HepG2 (cell line): ENCODE measurements around the gene RRP12. TPM values are rescaled to one million over a fixed set of nuclear protein-coding genes. Genes with fewer than 3 reads are reported as not detected.
A peak's percentile ranks its signal among the peaks of the same experiment; 100 is the strongest.

Source experiments
- EED ChIP-seq: sonication (generic); formaldehyde crosslinking; IDR thresholded peaks from 2 replicates; pipeline ENCODE4 v1.5.0; 2020; ENCODE audit warnings: mild to moderate bottlenecking, missing genetic modification reagents
- SP2 ChIP-seq: sonication (generic); formaldehyde crosslinking; IDR thresholded peaks from 2 replicates; pipeline ENCODE4 v1.5.1; 2020; ENCODE audit warnings: mild to moderate bottlenecking, missing genetic modification reagents
- ZEB1 ChIP-seq: IDR thresholded peaks from 2 replicates; pipeline ENCODE4 v1.6.1; 2012; ENCODE audit warnings: mild to moderate bottlenecking, low read depth, inconsistent platforms; ENCODE audit not compliant: insufficient replicate concordance
- ZFAT ChIP-seq: sonication (generic); formaldehyde crosslinking; conservative IDR thresholded peaks from 2 replicates; pipeline ENCODE4 v1.8.1; 2023; ENCODE audit warnings: missing genetic modification reagents, inconsistent platforms
- ZMYM4 ChIP-seq: sonication (generic); formaldehyde crosslinking; IDR thresholded peaks from 2 replicates; pipeline ENCODE4 v1.8.1; 2023; ENCODE audit warnings: mild to moderate bottlenecking, missing genetic modification reagents
- ZNF30 ChIP-seq: sonication (generic); formaldehyde crosslinking; IDR thresholded peaks from 2 replicates; pipeline ENCODE4 v1.5.0; 2020; ENCODE audit warnings: mild to moderate bottlenecking, missing genetic modification reagents
- ZNF773 ChIP-seq: sonication (generic); formaldehyde crosslinking; IDR thresholded peaks from 2 replicates; pipeline ENCODE4 v1.4.0; 2020; ENCODE audit warnings: missing genetic modification reagents, borderline replicate concordance
- polyA plus RNA-seq, 8 experiments: library from polyadenylated mRNA; depleted of rRNA in 3 of 8; stranded (reverse) in 7 of 8; unstranded in 1 of 8; fragments of >200 nt; fragmentation: Illumina TruSeq in 4 of 8; extraction: Trizol in 4 of 8; gene quantifications; 2 replicates each; pipeline versions ENCODE4 v1.2.1 to v1.2.3, GENCODE V29; 2011 to 2016; ENCODE audit warnings: low read depth in 4 of 8, missing spikeins in 1 of 8, mixed read lengths in 1 of 8; ENCODE audit not compliant: insufficient read depth in 1 of 8
- total RNA-seq, 5 experiments: library from RNA; depleted of rRNA; stranded (reverse); fragments of >200 nt; fragmentation: Illumina TruSeq; extraction: Trizol; gene quantifications; 2 replicates each; pipeline ENCODE4 v1.2.3, GENCODE V29; 2016; ENCODE audit warnings: low read depth in 1 of 5
- TF ChIP-seq, protein P1 (sequence below): sonication (generic); formaldehyde crosslinking; IDR thresholded peaks from 2 replicates; pipeline ENCODE4 v1.9.0; 2022; ENCODE audit warnings: missing genetic modification reagents, mild to moderate bottlenecking, borderline replicate concordance
- TF ChIP-seq, protein P2 (sequence below): sonication (generic); formaldehyde crosslinking; IDR thresholded peaks from 2 replicates; pipeline ENCODE4 v1.4.0; 2020; ENCODE audit warnings: mild to moderate bottlenecking, missing genetic modification reagents
- TF ChIP-seq, protein P3 (sequence below): IDR thresholded peaks from 2 replicates; pipeline ENCODE4 v1.6.1; 2016
- TF ChIP-seq, protein P4 (sequence below): fragments of 450-650 bp; IDR thresholded peaks from 2 replicates; pipeline ENCODE4 v1.6.1; 2017
- TF ChIP-seq, protein P5 (sequence below): sonication (generic); formaldehyde crosslinking; IDR thresholded peaks from 2 replicates; pipeline ENCODE4 v1.4.0; 2020; ENCODE audit warnings: missing genetic modification reagents, borderline replicate concordance
- TF ChIP-seq, protein P6 (sequence below): IDR thresholded peaks from 2 replicates; pipeline ENCODE4 v1.6.1; 2016; ENCODE audit warnings: mild to moderate bottlenecking, missing biosample characterization, missing genetic modification reagents

Gene RRP12
- total and polyA plus RNA-seq, 2 of the 13 experiments (the other 11 are each of a cell fraction or from before 2014, with no cell fraction given) = 13.2 to 39.4 TPM

DNA sequence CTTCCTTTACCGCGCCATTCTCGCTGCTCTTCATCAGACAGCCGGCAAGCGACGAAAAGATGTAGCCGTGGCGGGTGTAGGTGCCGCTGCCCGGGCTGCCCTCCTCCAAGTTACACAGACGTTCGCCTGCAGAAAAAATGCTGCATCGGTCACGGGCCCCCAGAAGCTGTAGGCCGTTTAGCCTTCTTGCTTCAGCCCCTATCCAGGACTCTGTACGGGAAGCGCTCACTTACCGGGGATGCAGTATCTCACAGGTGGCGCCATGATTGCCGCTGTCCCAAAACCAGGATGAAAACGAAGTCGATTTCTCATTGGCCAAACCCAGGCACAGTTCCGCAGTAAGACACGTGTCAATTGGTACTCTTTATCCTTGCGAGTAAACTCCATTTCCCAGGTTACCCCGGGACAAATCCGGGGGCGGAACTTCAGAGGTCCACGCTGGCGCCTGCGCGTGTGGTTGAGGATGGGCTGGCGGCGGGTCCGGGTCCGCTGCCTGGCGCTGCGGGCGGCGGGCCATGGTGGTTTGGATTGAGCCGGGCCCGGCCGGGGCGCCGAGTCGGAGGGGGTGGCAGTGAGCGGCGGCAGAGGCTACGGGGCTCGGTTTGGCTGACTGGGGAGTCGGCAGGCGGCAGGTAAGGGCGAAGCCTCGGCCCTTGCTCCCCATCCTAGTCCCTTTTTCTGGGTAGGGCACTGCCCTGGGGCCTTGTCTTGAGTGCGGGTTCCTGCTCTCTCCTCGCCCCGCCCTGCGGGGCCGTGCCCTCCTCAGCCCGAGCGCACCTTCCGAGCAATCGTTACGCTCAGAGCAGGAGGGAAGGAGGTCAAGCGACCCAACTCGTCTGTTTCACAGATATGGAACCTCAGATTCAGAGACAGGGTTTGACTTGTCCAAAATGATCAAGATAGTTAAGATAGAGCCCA lies 44.8 kb upstream of the RRP12 start, which contains the start of the genes EXOSC1 and ZDHHC16 (continued):
- TF ChIP-seq, protein P1, sequence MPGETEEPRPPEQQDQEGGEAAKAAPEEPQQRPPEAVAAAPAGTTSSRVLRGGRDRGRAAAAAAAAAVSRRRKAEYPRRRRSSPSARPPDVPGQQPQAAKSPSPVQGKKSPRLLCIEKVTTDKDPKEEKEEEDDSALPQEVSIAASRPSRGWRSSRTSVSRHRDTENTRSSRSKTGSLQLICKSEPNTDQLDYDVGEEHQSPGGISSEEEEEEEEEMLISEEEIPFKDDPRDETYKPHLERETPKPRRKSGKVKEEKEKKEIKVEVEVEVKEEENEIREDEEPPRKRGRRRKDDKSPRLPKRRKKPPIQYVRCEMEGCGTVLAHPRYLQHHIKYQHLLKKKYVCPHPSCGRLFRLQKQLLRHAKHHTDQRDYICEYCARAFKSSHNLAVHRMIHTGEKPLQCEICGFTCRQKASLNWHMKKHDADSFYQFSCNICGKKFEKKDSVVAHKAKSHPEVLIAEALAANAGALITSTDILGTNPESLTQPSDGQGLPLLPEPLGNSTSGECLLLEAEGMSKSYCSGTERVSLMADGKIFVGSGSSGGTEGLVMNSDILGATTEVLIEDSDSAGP (CRISPR knock-in tag) = peak; percentile 87; the same call in 1 of the 2 replicates
- no peak for TF ChIP-seq SP2 (CRISPR knock-in tag)
- TF ChIP-seq, protein P2, sequence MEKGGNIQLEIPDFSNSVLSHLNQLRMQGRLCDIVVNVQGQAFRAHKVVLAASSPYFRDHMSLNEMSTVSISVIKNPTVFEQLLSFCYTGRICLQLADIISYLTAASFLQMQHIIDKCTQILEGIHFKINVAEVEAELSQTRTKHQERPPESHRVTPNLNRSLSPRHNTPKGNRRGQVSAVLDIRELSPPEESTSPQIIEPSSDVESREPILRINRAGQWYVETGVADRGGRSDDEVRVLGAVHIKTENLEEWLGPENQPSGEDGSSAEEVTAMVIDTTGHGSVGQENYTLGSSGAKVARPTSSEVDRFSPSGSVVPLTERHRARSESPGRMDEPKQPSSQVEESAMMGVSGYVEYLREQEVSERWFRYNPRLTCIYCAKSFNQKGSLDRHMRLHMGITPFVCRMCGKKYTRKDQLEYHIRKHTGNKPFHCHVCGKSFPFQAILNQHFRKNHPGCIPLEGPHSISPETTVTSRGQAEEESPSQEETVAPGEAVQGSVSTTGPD (CRISPR knock-in tag) = no peak
- TF ChIP-seq, protein P3, sequence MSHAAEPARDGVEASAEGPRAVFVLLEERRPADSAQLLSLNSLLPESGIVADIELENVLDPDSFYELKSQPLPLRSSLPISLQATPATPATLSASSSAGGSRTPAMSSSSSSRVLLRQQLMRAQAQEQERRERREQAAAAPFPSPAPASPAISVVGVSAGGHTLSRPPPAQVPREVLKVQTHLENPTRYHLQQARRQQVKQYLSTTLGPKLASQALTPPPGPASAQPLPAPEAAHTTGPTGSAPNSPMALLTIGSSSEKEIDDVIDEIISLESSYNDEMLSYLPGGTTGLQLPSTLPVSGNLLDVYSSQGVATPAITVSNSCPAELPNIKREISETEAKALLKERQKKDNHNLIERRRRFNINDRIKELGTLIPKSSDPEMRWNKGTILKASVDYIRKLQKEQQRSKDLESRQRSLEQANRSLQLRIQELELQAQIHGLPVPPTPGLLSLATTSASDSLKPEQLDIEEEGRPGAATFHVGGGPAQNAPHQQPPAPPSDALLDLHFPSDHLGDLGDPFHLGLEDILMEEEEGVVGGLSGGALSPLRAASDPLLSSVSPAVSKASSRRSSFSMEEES = no peak
- no peak for TF ChIP-seq EED (CRISPR knock-in tag)
- TF ChIP-seq, protein P4, sequence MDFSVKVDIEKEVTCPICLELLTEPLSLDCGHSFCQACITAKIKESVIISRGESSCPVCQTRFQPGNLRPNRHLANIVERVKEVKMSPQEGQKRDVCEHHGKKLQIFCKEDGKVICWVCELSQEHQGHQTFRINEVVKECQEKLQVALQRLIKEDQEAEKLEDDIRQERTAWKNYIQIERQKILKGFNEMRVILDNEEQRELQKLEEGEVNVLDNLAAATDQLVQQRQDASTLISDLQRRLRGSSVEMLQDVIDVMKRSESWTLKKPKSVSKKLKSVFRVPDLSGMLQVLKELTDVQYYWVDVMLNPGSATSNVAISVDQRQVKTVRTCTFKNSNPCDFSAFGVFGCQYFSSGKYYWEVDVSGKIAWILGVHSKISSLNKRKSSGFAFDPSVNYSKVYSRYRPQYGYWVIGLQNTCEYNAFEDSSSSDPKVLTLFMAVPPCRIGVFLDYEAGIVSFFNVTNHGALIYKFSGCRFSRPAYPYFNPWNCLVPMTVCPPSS = no peak
- TF ChIP-seq ZNF30 (CRISPR knock-in tag) = no peak
- TF ChIP-seq ZNF773 = peak; percentile 10; the same call in 1 of the 2 replicates
- TF ChIP-seq ZFAT (CRISPR knock-in tag) = no peak
- peak; percentile 40; the same call in 1 of the 2 replicates for TF ChIP-seq ZMYM4 (CRISPR knock-in tag)
- TF ChIP-seq, protein P5, sequence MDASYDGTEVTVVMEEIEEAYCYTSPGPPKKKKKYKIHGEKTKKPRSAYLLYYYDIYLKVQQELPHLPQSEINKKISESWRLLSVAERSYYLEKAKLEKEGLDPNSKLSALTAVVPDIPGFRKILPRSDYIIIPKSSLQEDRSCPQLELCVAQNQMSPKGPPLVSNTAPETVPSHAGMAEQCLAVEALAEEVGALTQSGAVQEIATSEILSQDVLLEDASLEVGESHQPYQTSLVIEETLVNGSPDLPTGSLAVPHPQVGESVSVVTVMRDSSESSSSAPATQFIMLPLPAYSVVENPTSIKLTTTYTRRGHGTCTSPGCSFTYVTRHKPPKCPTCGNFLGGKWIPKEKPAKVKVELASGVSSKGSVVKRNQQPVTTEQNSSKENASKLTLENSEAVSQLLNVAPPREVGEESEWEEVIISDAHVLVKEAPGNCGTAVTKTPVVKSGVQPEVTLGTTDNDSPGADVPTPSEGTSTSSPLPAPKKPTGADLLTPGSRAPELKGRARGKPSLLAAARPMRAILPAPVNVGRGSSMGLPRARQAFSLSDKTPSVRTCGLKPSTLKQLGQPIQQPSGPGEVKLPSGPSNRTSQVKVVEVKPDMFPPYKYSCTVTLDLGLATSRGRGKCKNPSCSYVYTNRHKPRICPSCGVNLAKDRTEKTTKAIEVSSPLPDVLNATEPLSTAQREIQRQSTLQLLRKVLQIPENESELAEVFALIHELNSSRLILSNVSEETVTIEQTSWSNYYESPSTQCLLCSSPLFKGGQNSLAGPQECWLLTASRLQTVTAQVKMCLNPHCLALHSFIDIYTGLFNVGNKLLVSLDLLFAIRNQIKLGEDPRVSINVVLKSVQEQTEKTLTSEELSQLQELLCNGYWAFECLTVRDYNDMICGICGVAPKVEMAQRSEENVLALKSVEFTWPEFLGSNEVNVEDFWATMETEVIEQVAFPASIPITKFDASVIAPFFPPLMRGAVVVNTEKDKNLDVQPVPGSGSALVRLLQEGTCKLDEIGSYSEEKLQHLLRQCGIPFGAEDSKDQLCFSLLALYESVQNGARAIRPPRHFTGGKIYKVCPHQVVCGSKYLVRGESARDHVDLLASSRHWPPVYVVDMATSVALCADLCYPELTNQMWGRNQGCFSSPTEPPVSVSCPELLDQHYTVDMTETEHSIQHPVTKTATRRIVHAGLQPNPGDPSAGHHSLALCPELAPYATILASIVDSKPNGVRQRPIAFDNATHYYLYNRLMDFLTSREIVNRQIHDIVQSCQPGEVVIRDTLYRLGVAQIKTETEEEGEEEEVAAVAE (CRISPR knock-in tag) = peak; percentile 100
- TF ChIP-seq, protein P6, sequence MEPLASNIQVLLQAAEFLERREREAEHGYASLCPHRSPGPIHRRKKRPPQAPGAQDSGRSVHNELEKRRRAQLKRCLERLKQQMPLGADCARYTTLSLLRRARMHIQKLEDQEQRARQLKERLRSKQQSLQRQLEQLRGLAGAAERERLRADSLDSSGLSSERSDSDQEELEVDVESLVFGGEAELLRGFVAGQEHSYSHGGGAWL = 0 out of 2 replicates have a peak, but pooled peaks have one; percentile 37
- TF ChIP-seq ZEB1 = no peak
